Caco-2 (cell line): ENCODE results near the gene PLCB4. TPM values are rescaled to one million over a fixed set of nuclear protein-coding genes. Genes with fewer than 3 reads are reported as not detected.

Experiments
- BruUV-seq: library from RNA; stranded (reverse); fragments of 400-500 nt; replicated peaks from 2 replicates; lab custom pipeline; 2021; lab: Mats Ljungman, UMichigan
- CTCF ChIA-PET: fragments of 300-600 bp; sonication (Branson Sonifier 250); formaldehyde crosslinking; loops from one replicate; lab custom pipeline; 2022; ENCODE audit warnings: antibody characterized with exemption; lab: Charles Lee
- POLR2A ChIA-PET: fragments of 300-600 bp; sonication (Branson Sonifier 250); formaldehyde crosslinking; loops from one replicate; lab custom pipeline; 2022; ENCODE audit warnings: antibody characterized with exemption; lab: Charles Lee
- DNase-seq, 2 experiments: peaks; one replicate each; pipeline versions ENCODE4 v3.0.0 to v3.0.0-alpha.2; 2020 to 2022
- H3K27me3 ChIP-seq: replicated peaks from 2 replicates; pipeline ENCODE4 v1.6.0; 2011; ENCODE audit warnings: low read length; ENCODE audit not compliant: control insufficient read depth, insufficient read depth
- H3K36me3 ChIP-seq: 2 replicates; pipeline ENCODE4 v1.5.1; 2011; ENCODE audit warnings: low read length; ENCODE audit not compliant: control insufficient read depth, insufficient read depth
- H3K4me1 ChIP-seq: fragments of 250-450 bp; sonication (Bioruptor Pico); 2 replicates; pipeline ENCODE4 v1.5.1; 2020; ENCODE audit warnings: mild to moderate bottlenecking
- H3K4me3 ChIP-seq: 2 replicates; pipeline ENCODE4 v1.5.1; 2011; ENCODE audit warnings: low read depth, mild to moderate bottlenecking, control low read depth, low read length
- H3K9me3 ChIP-seq: fragments of 250-450 bp; sonication (Bioruptor Pico); 2 replicates; pipeline ENCODE4 v1.5.1; 2020; ENCODE audit warnings: mild to moderate bottlenecking, moderate library complexity
- H3K27ac Mint-ChIP-seq: one replicate; pipeline ENCODE4 v1.8.0; 2022; ENCODE audit warnings: mixed read lengths; ENCODE audit not compliant: unreplicated experiment
- H3K27me3 Mint-ChIP-seq: one replicate; pipeline ENCODE4 v1.8.0; 2022; ENCODE audit warnings: mixed read lengths; ENCODE audit not compliant: insufficient read depth, unreplicated experiment
- H3K36me3 Mint-ChIP-seq: one replicate; pipeline ENCODE4 v1.8.0; 2022; ENCODE audit warnings: mild to moderate bottlenecking, mixed read lengths; ENCODE audit not compliant: insufficient read depth, unreplicated experiment
- H3K4me1 Mint-ChIP-seq: one replicate; pipeline ENCODE4 v1.8.0; 2022; ENCODE audit warnings: low read depth, mixed read lengths; ENCODE audit not compliant: unreplicated experiment
- H3K4me3 Mint-ChIP-seq: one replicate; pipeline ENCODE4 v1.8.0; 2022; ENCODE audit warnings: mild to moderate bottlenecking, moderate library complexity, mixed read lengths; ENCODE audit not compliant: unreplicated experiment
- H3K9me3 Mint-ChIP-seq: one replicate; pipeline ENCODE4 v1.8.0; 2022; ENCODE audit warnings: mixed read lengths; ENCODE audit not compliant: unreplicated experiment
- CTCF ChIP-seq, 2 experiments: fragments of 200-600 bp in 1 of 2; IDR thresholded peaks; 1 replicate in 1 of 2; 2 replicates in 1 of 2; pipeline versions ENCODE4 v1.5.1 to v1.8.0; 2011 to 2022; ENCODE audit warnings: antibody characterized with exemption in 1 of 2, control low read depth in 1 of 2, inconsistent platforms in 1 of 2, low read depth in 1 of 2, low read length in 1 of 2, mild to moderate bottlenecking in 1 of 2, moderate library complexity in 1 of 2; ENCODE audit not compliant: insufficient read depth in 1 of 2, severe bottlenecking in 1 of 2, unreplicated experiment in 1 of 2
- intact Hi-C: fragments of 100-400 bp; cut with micrococcal nuclease; formaldehyde crosslinking; loops from one replicate; pipeline ENCODE4 v1.10.0; 2022; ENCODE audit not compliant: unreplicated experiment
- total RNA-seq: library from RNA; stranded (reverse); gene quantifications from 2 replicates; pipeline ENCODE4 v1.2.3, GENCODE V29; 2022

The PLCB4 gene
- total RNA-seq, 1 experiment from 2014 or later: 3.0 TPM

DNA sequence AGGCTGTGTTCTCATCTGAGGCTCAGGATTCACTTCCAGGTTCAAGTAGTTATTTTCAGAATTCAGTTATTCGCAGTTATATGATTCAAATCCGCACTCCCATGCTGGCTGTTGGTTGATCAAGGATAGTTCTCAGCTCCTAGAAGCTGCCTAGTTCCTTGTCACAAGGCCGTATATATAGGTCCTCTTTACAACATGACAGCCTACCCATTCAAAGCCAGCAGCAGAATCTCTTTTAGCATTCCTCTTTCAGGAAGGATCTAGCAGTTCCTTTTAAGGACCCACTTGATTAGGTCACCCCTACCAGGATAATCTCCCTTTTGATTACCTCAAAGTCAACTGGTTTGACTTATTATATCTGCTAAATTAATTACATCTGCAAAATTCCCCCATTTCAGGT lies 421.7 kb downstream of the PLCB4 start:
- no peak overlapping the region for H3K4me3 Mint-ChIP-seq
- DNase-seq: no peak

DNA sequence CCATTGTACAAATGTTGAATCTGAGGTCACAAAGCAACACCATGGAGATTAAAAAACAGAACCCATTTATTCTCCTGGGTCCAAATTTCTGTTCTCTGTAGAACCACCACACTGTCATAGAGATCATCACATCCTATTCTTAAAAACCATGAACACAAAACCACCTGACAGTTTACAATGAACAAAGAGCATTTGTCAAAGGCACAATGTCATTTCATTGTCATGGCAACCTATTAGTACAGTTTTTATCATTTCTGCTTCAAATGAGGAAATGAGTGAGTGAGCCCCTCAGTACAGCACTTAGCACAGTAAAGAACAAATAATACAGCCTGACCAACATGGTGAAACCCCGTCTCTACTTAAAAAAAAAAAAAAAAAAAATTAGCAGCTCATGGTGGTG lies 422.4 kb downstream of the PLCB4 start:
- ChIA-PET POLR2A (no interaction called here), CTCF (interaction anchor here (0.7 kb wide), 1 partner anchor 126 kb away, joined by 3 read pairs; no protein-coding TSS in a partner anchor)

More for the DNA sequence above, 421.7 kb downstream of the PLCB4 start:
- TF ChIP-seq CTCF (IDR thresholded peaks at IDR 0.05; ENCODE audit: insufficient read depth in 1 of 2, low read depth in 1 of 2, low read length in 1 of 2, severe bottlenecking in 1 of 2, unreplicated experiment in 1 of 2): no peak
- H3K27me3 ChIP-seq: no peaks in the 10 kb centered on the region
- POLR2A ChIA-PET: no interaction called here
- no peaks in the 10 kb centered on the region for H3K4me1 ChIP-seq
- CTCF ChIA-PET: no interaction called here
- no peaks in the 10 kb centered on the region for H3K9me3 ChIP-seq
- no peaks in the 10 kb centered on the region for H3K4me1 Mint-ChIP-seq
- H3K9me3 Mint-ChIP-seq: no peaks in the 10 kb centered on the region
- H3K36me3 Mint-ChIP-seq: no peaks in the 10 kb centered on the region
- H3K27me3 Mint-ChIP-seq: peaks cover 7% of the 10 kb centered on the region
- BruUV-seq: no TSS peak
- no peak overlapping the region for H3K4me3 ChIP-seq
- intact Hi-C loops: no loop called here
- no peaks in the 10 kb centered on the region for H3K36me3 ChIP-seq
- no peak overlapping the region for H3K27ac Mint-ChIP-seq

GRCh38 chr20:9492067-9492466 lies 423.2 kb downstream of the PLCB4 start:
- Mint-ChIP-seq H3K27ac (no peak overlapping the region), H3K36me3 (no peaks in the 10 kb centered on the region), H3K4me1 (no peaks in the 10 kb centered on the region), H3K4me3 (no peak overlapping the region), H3K9me3 (no peaks in the 10 kb centered on the region), H3K27me3 (peaks cover 8% of the 10 kb centered on the region)
- intact Hi-C loops: no loop called here
- DNase-seq: no peak
- Histone ChIP-seq H3K4me3 (no peak overlapping the region), H3K4me1 (no peaks in the 10 kb centered on the region), H3K9me3 (no peaks in the 10 kb centered on the region), H3K36me3 (no peaks in the 10 kb centered on the region), H3K27me3 (no peaks in the 10 kb centered on the region)
- ChIA-PET CTCF (interaction anchor here (0.7 kb wide), 1 partner anchor 125 kb away, joined by 3 read pairs; no protein-coding TSS in a partner anchor), POLR2A (no interaction called here)
- TF ChIP-seq CTCF (IDR thresholded peaks at IDR 0.05; ENCODE audit: insufficient read depth in 1 of 2, low read depth in 1 of 2, low read length in 1 of 2, severe bottlenecking in 1 of 2, unreplicated experiment in 1 of 2): no peak
- BruUV-seq: no TSS peak

More for the DNA sequence above, 422.4 kb downstream of the PLCB4 start:
- H3K27me3 Mint-ChIP-seq: peaks cover 8% of the 10 kb centered on the region
- no TSS peak for BruUV-seq
- Histone ChIP-seq H3K4me1 (no peaks in the 10 kb centered on the region), H3K4me3 (no peak overlapping the region), H3K36me3 (no peaks in the 10 kb centered on the region), H3K9me3 (no peaks in the 10 kb centered on the region), H3K27me3 (no peaks in the 10 kb centered on the region)
- no peaks in the 10 kb centered on the region for H3K36me3 Mint-ChIP-seq
- no peak overlapping the region for H3K4me3 Mint-ChIP-seq
- no peaks in the 10 kb centered on the region for H3K9me3 Mint-ChIP-seq
- TF ChIP-seq CTCF (IDR thresholded peaks at IDR 0.05; ENCODE audit: insufficient read depth in 1 of 2, low read depth in 1 of 2, low read length in 1 of 2, severe bottlenecking in 1 of 2, unreplicated experiment in 1 of 2): no peak
- intact Hi-C loops: no loop called here
- no peak overlapping the region for H3K27ac Mint-ChIP-seq
- no peaks in the 10 kb centered on the region for H3K4me1 Mint-ChIP-seq
- no peak for DNase-seq
